ENCODE data around the gene RAB36.

GRCh38 chr22:23098230-23098705, 47.0 kb upstream of the RAB36 start:
- TF ChIP-seq, protein P1, sequence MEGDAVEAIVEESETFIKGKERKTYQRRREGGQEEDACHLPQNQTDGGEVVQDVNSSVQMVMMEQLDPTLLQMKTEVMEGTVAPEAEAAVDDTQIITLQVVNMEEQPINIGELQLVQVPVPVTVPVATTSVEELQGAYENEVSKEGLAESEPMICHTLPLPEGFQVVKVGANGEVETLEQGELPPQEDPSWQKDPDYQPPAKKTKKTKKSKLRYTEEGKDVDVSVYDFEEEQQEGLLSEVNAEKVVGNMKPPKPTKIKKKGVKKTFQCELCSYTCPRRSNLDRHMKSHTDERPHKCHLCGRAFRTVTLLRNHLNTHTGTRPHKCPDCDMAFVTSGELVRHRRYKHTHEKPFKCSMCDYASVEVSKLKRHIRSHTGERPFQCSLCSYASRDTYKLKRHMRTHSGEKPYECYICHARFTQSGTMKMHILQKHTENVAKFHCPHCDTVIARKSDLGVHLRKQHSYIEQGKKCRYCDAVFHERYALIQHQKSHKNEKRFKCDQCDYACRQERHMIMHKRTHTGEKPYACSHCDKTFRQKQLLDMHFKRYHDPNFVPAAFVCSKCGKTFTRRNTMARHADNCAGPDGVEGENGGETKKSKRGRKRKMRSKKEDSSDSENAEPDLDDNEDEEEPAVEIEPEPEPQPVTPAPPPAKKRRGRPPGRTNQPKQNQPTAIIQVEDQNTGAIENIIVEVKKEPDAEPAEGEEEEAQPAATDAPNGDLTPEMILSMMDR (IDR thresholded peaks at IDR 0.05): no peak
- TF ChIP-seq, protein P2, sequence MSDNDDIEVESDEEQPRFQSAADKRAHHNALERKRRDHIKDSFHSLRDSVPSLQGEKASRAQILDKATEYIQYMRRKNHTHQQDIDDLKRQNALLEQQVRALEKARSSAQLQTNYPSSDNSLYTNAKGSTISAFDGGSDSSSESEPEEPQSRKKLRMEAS (IDR thresholded peaks at IDR 0.05): no peak
- no peak for TF ChIP-seq POLR2A (IDR thresholded peaks at IDR 0.05; ENCODE audit: low read length)
- TF ChIP-seq CEBPB (IDR thresholded peaks at IDR 0.05): no peak
